Loucy (cell line): ENCODE measurements around the gene ATP5PB.

ENCODE experiments used
- H2AFZ ChIP-seq: fragments of 200-600 bp; sonication (generic); 2 replicates; pipeline ENCODE4 v1.6.0; 2016; ENCODE audit warnings: antibody characterized with exemption, mild to moderate bottlenecking, low read length, moderate library complexity
- H3F3A ChIP-seq: fragments of 200-600 bp; 2 replicates; pipeline ENCODE4 v1.6.0; 2016; ENCODE audit warnings: antibody characterized with exemption, low read depth, mild to moderate bottlenecking
- H3K27me3 ChIP-seq: fragments of 200-600 bp; sonication (generic); 2 replicates; pipeline ENCODE4 v1.6.1; 2014; ENCODE audit warnings: low read length, mild to moderate bottlenecking; ENCODE audit not compliant: insufficient read depth, poor library complexity, severe bottlenecking
- H3K36me3 ChIP-seq: fragments of 200-600 bp; sonication (generic); 2 replicates; pipeline ENCODE4 v1.6.1; 2016; ENCODE audit warnings: low read length; ENCODE audit not compliant: insufficient read depth
- H3K4me1 ChIP-seq: fragments of 200-600 bp; sonication (generic); 2 replicates; pipeline ENCODE4 v1.5.1; 2014; ENCODE audit warnings: low read length, mild to moderate bottlenecking; ENCODE audit not compliant: insufficient read depth, poor library complexity, severe bottlenecking
- H3K4me2 ChIP-seq: fragments of 200-600 bp; sonication (generic); 2 replicates; pipeline ENCODE4 v1.6.0; 2014; ENCODE audit warnings: antibody characterized with exemption, low read length, low read depth, mild to moderate bottlenecking; ENCODE audit not compliant: poor library complexity, severe bottlenecking
- H3K4me3 ChIP-seq: fragments of 200-600 bp; sonication (generic); 2 replicates; pipeline ENCODE4 v1.5.1; 2014; ENCODE audit warnings: low read length, mild to moderate bottlenecking, mixed read lengths; ENCODE audit not compliant: poor library complexity, severe bottlenecking
- H3K79me2 ChIP-seq: fragments of 200-600 bp; sonication (generic); 2 replicates; pipeline ENCODE4 v1.6.1; 2014; ENCODE audit warnings: low read length; ENCODE audit not compliant: insufficient read depth
- H3K9ac ChIP-seq: fragments of 200-600 bp; sonication (generic); 2 replicates; pipeline ENCODE4 v1.6.0; 2014; ENCODE audit warnings: mild to moderate bottlenecking, low read depth, low read length, moderate library complexity; ENCODE audit not compliant: poor library complexity, severe bottlenecking
- H3K9me2 ChIP-seq: fragments of 200-600 bp; sonication (generic); replicated peaks from 2 replicates; pipeline ENCODE4 v1.6.1; 2016; ENCODE audit warnings: low read depth, low read length, mixed read lengths
- H3K9me3 ChIP-seq: fragments of 200-600 bp; sonication (generic); 2 replicates; pipeline ENCODE4 v1.6.1; 2014; ENCODE audit warnings: mild to moderate bottlenecking, antibody characterized with exemption, low read length, low read depth; ENCODE audit not compliant: insufficient read depth
- H4K20me1 ChIP-seq: fragments of 200-600 bp; sonication (generic); 2 replicates; pipeline ENCODE4 v1.6.0; 2014; ENCODE audit warnings: antibody characterized with exemption, low read length, mild to moderate bottlenecking; ENCODE audit not compliant: insufficient read depth, poor library complexity, severe bottlenecking
- CTCF ChIP-seq: fragments of 200-600 bp; sonication (generic); conservative IDR thresholded peaks from 2 replicates; pipeline ENCODE4 v1.5.1; 2014; ENCODE audit warnings: mild to moderate bottlenecking, antibody characterized with exemption, low read length
- EZH2phosphoT487 ChIP-seq: fragments of 200-600 bp; IDR thresholded peaks from 2 replicates; pipeline ENCODE4 v1.6.1; 2018; ENCODE audit warnings: antibody characterized with exemption, mild to moderate bottlenecking, moderate library complexity, borderline replicate concordance

ATP5PB gene, protein sequence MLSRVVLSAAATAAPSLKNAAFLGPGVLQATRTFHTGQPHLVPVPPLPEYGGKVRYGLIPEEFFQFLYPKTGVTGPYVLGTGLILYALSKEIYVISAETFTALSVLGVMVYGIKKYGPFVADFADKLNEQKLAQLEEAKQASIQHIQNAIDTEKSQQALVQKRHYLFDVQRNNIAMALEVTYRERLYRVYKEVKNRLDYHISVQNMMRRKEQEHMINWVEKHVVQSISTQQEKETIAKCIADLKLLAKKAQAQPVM

DNA sequence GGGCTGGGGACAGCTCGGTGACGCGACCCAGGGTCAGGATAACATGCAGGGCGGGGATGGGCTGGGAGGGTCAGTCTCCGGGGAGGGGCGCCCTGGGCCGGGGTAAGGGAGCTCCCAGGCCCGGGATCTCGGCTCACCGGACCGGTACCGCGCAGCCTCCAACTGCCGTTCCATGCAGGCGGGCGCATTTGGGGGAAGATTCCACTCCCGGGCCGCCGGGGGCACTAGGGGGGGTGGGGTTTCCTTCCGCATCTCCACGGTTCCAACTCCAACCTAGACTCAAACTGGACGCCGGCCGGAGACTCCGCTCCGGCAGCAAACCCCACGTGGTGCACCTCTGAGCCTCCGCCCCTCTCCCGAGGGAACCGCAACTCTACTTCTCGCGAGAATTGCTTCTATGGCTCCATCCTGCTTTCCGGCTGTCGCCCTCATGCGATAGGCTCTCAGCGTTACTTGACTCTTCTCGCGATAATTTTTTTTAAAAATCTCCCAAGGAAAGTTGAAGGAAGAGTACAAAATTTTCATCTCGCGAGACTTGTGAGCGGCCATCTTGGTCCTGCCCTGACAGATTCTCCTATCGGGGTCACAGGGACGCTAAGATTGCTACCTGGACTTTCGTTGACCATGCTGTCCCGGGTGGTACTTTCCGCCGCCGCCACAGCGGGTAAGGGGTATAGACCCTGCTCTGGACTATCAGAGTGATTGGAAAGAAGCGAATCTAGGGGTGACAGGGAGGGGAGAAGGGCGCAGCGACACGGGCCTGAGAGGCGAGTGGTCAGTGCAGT is at the start of gene ATP5PB, which contains the start of gene WDR77:
ATP5PB (plus strand) TSS at position 547 of the 785 bp plus-strand sequence; CDS start at position 625, 78 bp downstream.
WDR77 (minus strand) TSS at position 339 of the 785 bp plus-strand sequence; CDS start at position 252, 87 bp downstream.
- Histone ChIP-seq H3K4me1 (peaks cover 80% of the 10 kb centered on the region), H2AFZ (peak within 1 kb of the TSS; percentile 71), H3K9me3 (no peaks in the 10 kb centered on the region), H3K9ac (peak within 1 kb of the TSS; percentile 82), H3K4me3 (peak within 1 kb of the TSS; percentile 81), H3K36me3 (0 out of 2 replicates have a peak, but pooled peaks cover 3% of the 10 kb centered on the region), H3F3A (no peaks in the 10 kb centered on the region), H3K79me2 (peaks cover 84% of the 10 kb centered on the region), H4K20me1 (peaks cover 28% of the 10 kb centered on the region), H3K9me2 (no peaks in the 10 kb centered on the region), H3K4me2 (peak within 1 kb of the TSS; percentile 93), H3K27me3 (no peaks in the 10 kb centered on the region)
- TF ChIP-seq CTCF (no peak), EZH2phosphoT487 (no peak)

GRCh38 chr1:111399792-111400610 is 49.3 kb upstream of the ATP5PB start:
- no peaks in the 10 kb centered on the region for H4K20me1 ChIP-seq
- H3K4me2 ChIP-seq: peak overlapping the region; percentile 30
- no peaks in the 10 kb centered on the region for H3K9me3 ChIP-seq
- H3K27me3 ChIP-seq: no peaks in the 10 kb centered on the region
- no peaks in the 10 kb centered on the region for H3K36me3 ChIP-seq
- no peaks in the 10 kb centered on the region for H3F3A ChIP-seq
- H3K79me2 ChIP-seq: no peaks in the 10 kb centered on the region
- H3K9ac ChIP-seq: no peak overlapping the region
- no peaks in the 10 kb centered on the region for H3K9me2 ChIP-seq
- H3K4me1 ChIP-seq: peaks cover 4% of the 10 kb centered on the region
- TF ChIP-seq EZH2phosphoT487 (no peak), CTCF (peak; percentile 72)
- no peak overlapping the region for H3K4me3 ChIP-seq
- H2AFZ ChIP-seq: peak overlapping the region; percentile 93

DNA sequence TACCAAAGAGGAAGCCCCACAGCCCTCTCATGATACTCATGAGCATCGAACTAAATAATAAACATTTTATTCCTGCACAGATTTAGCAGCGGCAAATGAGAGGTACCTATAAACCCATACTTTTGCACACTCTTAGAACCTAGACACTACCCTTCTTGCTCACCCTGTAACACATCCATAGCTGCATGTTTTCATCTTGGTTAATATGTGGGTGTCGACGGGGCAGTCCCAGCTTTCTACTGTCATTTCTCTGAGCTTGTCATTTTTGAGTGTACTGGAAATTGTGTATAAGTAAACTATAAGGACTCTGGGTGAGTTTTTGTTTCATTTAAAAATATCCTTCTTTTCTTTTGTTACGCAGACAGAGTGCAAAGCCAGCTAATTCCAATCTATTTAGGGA is 47.2 kb upstream of the ATP5PB start:
- Histone ChIP-seq H3K9me3 (no peaks in the 10 kb centered on the region), H3K9ac (no peak overlapping the region), H3K4me2 (no peak overlapping the region), H2AFZ (no peak overlapping the region), H3K4me1 (peaks cover 16% of the 10 kb centered on the region), H3K4me3 (no peak overlapping the region), H3K9me2 (no peaks in the 10 kb centered on the region), H3K79me2 (no peaks in the 10 kb centered on the region), H3F3A (no peaks in the 10 kb centered on the region), H3K27me3 (no peaks in the 10 kb centered on the region), H4K20me1 (no peaks in the 10 kb centered on the region), H3K36me3 (no peaks in the 10 kb centered on the region)
- no peak for TF ChIP-seq CTCF
- no peak for TF ChIP-seq EZH2phosphoT487
